K562 (cell line): ENCODE results near the gene DNAH9. TPM values are rescaled to one million over a fixed set of nuclear protein-coding genes. Genes with fewer than 3 reads are reported as not detected.

Source experiments
- ATAC-seq: fragments of 200-7000 bp; cut with Tn5 transposase; 3 replicates; pipeline ENCODE4 v1.9.1; 2020; ENCODE audit warnings: moderate library complexity
- BruUV-seq: library from RNA; stranded (reverse); fragments of 400-500 nt; replicated peaks from 2 replicates; lab custom pipeline; 2021; lab: Mats Ljungman, UMichigan
- CTCF ChIA-PET: fragments of 300-600 bp; formaldehyde crosslinking; extraction: SDS; loops from one replicate; lab custom pipeline; 2021; ENCODE audit warnings: low intra/inter-chr PET ratio; lab: Yijun Ruan, JAX
- POLR2A ChIA-PET: fragments of 300-600, 350-650 bp; sonication (Branson Sonifier 250); formaldehyde crosslinking; extraction: SDS; loops from one replicate; lab custom pipeline; 2021; ENCODE audit warnings: antibody characterized with exemption, inconsistent platforms; lab: Yijun Ruan, JAX
- DNase-seq, 4 experiments: peaks; one replicate each; pipeline versions ENCODE4 v3.0.0 to v3.0.0-alpha.2; 2011 to 2018; ENCODE audit warnings: low spot score in 3 of 4, mixed read lengths in 3 of 4; ENCODE audit errors: extremely low read depth in 1 of 4
- FAIRE-seq: peaks from 2 replicates; lab custom pipeline; 2011; peaks lifted over from hg19 to GRCh38; lab: Jason Lieb, UNC
- H2AFZ ChIP-seq: 2 replicates; pipeline ENCODE4 v1.6.0; 2011; ENCODE audit warnings: low read depth, low read length, control low read depth, inconsistent platforms
- H3K27ac ChIP-seq: fragments of 200-600 bp; 3 replicates; pipeline ENCODE4 v1.8.0; 2011; ENCODE audit warnings: low read depth, mild to moderate bottlenecking, control low read depth, inconsistent platforms, low read length, moderate library complexity, mixed read lengths; ENCODE audit errors: extremely low read depth
- H3K27me3 ChIP-seq, 2 experiments: fragments of 300-600 bp in 1 of 2; 2 replicates in 1 of 2; 3 replicates in 1 of 2; pipeline versions ENCODE4 v1.6.0 to v1.8.0; 2011; ENCODE audit warnings: inconsistent platforms in 2 of 2, low read length in 2 of 2, mild to moderate bottlenecking in 1 of 2, mixed read lengths in 1 of 2, moderate library complexity in 1 of 2; ENCODE audit not compliant: control insufficient read depth in 2 of 2, insufficient read depth in 2 of 2
- H3K36me3 ChIP-seq: fragments of 300-600 bp; 3 replicates; pipeline ENCODE4 v1.8.0; 2011; ENCODE audit warnings: mild to moderate bottlenecking, low read length, inconsistent platforms; ENCODE audit not compliant: control insufficient read depth, insufficient read depth
- H3K4me1 ChIP-seq, 2 experiments: fragments of 200-600 bp in 1 of 2; replicated peaks in 1 of 2; 2 replicates in 1 of 2; 3 replicates in 1 of 2; pipeline versions ENCODE4 v1.5.1 to v1.8.0; 2011; ENCODE audit warnings: inconsistent platforms in 2 of 2, low read length in 2 of 2, mild to moderate bottlenecking in 1 of 2, mixed read lengths in 1 of 2, moderate library complexity in 1 of 2; ENCODE audit not compliant: control insufficient read depth in 2 of 2, insufficient read depth in 2 of 2
- H3K4me2 ChIP-seq: 2 replicates; pipeline ENCODE4 v1.6.1; 2011; ENCODE audit warnings: low read length, control low read depth, inconsistent platforms, mixed read lengths; ENCODE audit not compliant: insufficient read depth
- H3K4me3 ChIP-seq: fragments of 200-600 bp; sonication (generic), shearing (Covaris generic); 2 replicates; pipeline ENCODE4 v1.5.1; 2016; ENCODE audit warnings: control low read depth, inconsistent platforms
- H3K79me2 ChIP-seq: fragments of 200-600 bp; 3 replicates; pipeline ENCODE4 v1.8.0; 2011; ENCODE audit warnings: low read length, inconsistent platforms; ENCODE audit not compliant: control insufficient read depth, insufficient read depth
- H3K9ac ChIP-seq, 2 experiments: 2 replicates each; pipeline versions ENCODE4 v1.6.0 to v1.6.1; 2011; ENCODE audit warnings: low read depth in 2 of 2, low read length in 2 of 2, control low read depth in 1 of 2, inconsistent platforms in 1 of 2, mild to moderate bottlenecking in 1 of 2, mixed read lengths in 1 of 2; ENCODE audit not compliant: insufficient read depth in 1 of 2
- H3K9me1 ChIP-seq: one replicate; pipeline ENCODE4 v1.6.0; 2011; ENCODE audit warnings: inconsistent platforms, mild to moderate bottlenecking, low read length, moderate library complexity; ENCODE audit not compliant: control insufficient read depth, insufficient read depth
- H3K9me3 ChIP-seq: replicated peaks from 2 replicates; pipeline ENCODE4 v1.5.1; 2011; ENCODE audit warnings: low read depth, low read length, inconsistent platforms; ENCODE audit not compliant: control insufficient read depth, insufficient read depth
- H4K20me1 ChIP-seq: replicated peaks from 2 replicates; pipeline ENCODE4 v1.6.1; 2011; ENCODE audit warnings: low read length, inconsistent platforms, mixed read lengths; ENCODE audit not compliant: control insufficient read depth, insufficient read depth
- BHLHE40 ChIP-seq: IDR thresholded peaks from 2 replicates; pipeline ENCODE4 v1.6.1; 2011; ENCODE audit warnings: low read length, improper control_type of control experiment
- CREB1 ChIP-seq, 2 experiments: sonication (generic) in 1 of 2; formaldehyde crosslinking in 1 of 2; IDR thresholded peaks; 2 replicates each; pipeline versions ENCODE4 v1.6.1 to v1.8.0; 2012 to 2022; ENCODE audit warnings: inconsistent platforms in 1 of 2, mild to moderate bottlenecking in 1 of 2, missing genetic modification reagents in 1 of 2, moderate library complexity in 1 of 2
- FUS ChIP-seq: fragments of 200-400 bp; formaldehyde crosslinking; optimal IDR thresholded peaks from 2 replicates; pipeline ENCODE3; 2017; ENCODE audit warnings: low read depth, low read length
- HDAC8 ChIP-seq: fragments of 450-650 bp; IDR thresholded peaks from 2 replicates; pipeline ENCODE4 v1.6.1; 2016; ENCODE audit warnings: mild to moderate bottlenecking, missing genetic modification characterization, moderate library complexity, missing compliant biosample characterization
- MXD1 ChIP-seq: fragments of 250-450 bp; sonication (Bioruptor Pico); IDR thresholded peaks from 2 replicates; pipeline ENCODE4 v1.8.0; 2021; ENCODE audit warnings: borderline replicate concordance, mild to moderate bottlenecking, moderate library complexity; ENCODE audit not compliant: poor library complexity, severe bottlenecking
- NR2F6 ChIP-seq: fragments of 450-650 bp; formaldehyde crosslinking; IDR thresholded peaks from 2 replicates; pipeline ENCODE4 v1.4.0; 2020; ENCODE audit warnings: mild to moderate bottlenecking
- NRF1 ChIP-seq, 2 experiments: fragments of 450-650 bp; IDR thresholded peaks in 1 of 2; conservative IDR thresholded peaks in 1 of 2; 2 replicates each; pipeline ENCODE4 v1.6.1; 2014; ENCODE audit warnings: mild to moderate bottlenecking in 2 of 2
- RFX7 ChIP-seq: fragments of 250-450 bp; sonication (Bioruptor Pico); IDR thresholded peaks from 2 replicates; pipeline ENCODE4 v1.5.1; 2021; ENCODE audit warnings: mild to moderate bottlenecking
- SIRT6 ChIP-seq: IDR thresholded peaks from one replicate; pipeline ENCODE4 v1.6.1; 2012; ENCODE audit warnings: low read depth, mild to moderate bottlenecking, control low read depth, inconsistent platforms, low read length, moderate library complexity
- SRF ChIP-seq, 2 experiments: fragments of 250-450, 450-650 bp in 1 of 2; sonication (Bioruptor Pico) in 1 of 2; sonication (generic) in 1 of 2; formaldehyde crosslinking; IDR thresholded peaks; 2 replicates each; pipeline versions ENCODE4 v1.5.0 to v1.5.1; 2020 to 2022; ENCODE audit warnings: mild to moderate bottlenecking in 1 of 2, missing genetic modification reagents in 1 of 2
- STAT5B ChIP-seq: fragments of 250-450 bp; sonication (Bioruptor Pico); IDR thresholded peaks from 2 replicates; pipeline ENCODE4 v1.8.0; 2021; ENCODE audit warnings: mild to moderate bottlenecking, inconsistent platforms
- TCF7 ChIP-seq: sonication (generic); IDR thresholded peaks from 2 replicates; pipeline ENCODE4 v1.6.1; 2016; ENCODE audit warnings: antibody characterized with exemption, borderline replicate concordance
- ZBED1 ChIP-seq: IDR thresholded peaks from 2 replicates; pipeline ENCODE4 v1.6.1; 2014
- ZNF354B ChIP-seq: fragments of 250-450 bp; sonication (Bioruptor Pico); IDR thresholded peaks from 2 replicates; pipeline ENCODE4 v1.4.0; 2020
- ZNF696 ChIP-seq: fragments of 250-450 bp; sonication (Bioruptor Pico); conservative IDR thresholded peaks from 2 replicates; pipeline ENCODE4 v1.4.0; 2020; ENCODE audit warnings: mild to moderate bottlenecking, moderate library complexity
- WGBS: fragments of 100-300 bp; shearing (Covaris generic); methylation state at CpG from one replicate; pipeline ENCODE4 v1.1.6; 2016; ENCODE audit warnings: low coverage, mixed read lengths; ENCODE audit not compliant: insufficient coverage; ENCODE audit errors: missing lambda C conversion rate; 5-methylcytosine and 5-hydroxymethylcytosine counted together
- in situ Hi-C: fragments of 300-500 bp; cut with MboI; formaldehyde crosslinking; loops from 4 replicates; pipeline ENCODE4 v1.15.0; 2018; ENCODE audit warnings: inconsistent platforms, mixed read lengths
- intact Hi-C: fragments of 100-400 bp; cut with micrococcal nuclease; formaldehyde crosslinking; loops from 2 replicates; pipeline ENCODE4 v1.14.2; 2022
- polyA plus RNA-seq, 8 experiments: library from polyadenylated mRNA; depleted of rRNA in 4 of 8; stranded (reverse) in 5 of 8; unstranded in 3 of 8; fragments of >200 nt; fragmentation: Nextera tagmentation in 2 of 8; fragmentation: Illumina TruSeq in 1 of 8; extraction: Ambion mirVana in 2 of 8; extraction: Trizol in 1 of 8; gene quantifications; 2 replicates each; pipeline versions ENCODE4 v1.2.1 to v1.2.3, GENCODE V29; 2011 to 2014; ENCODE audit warnings: inconsistent platforms in 1 of 8, missing spikeins in 1 of 8
- total RNA-seq, 7 experiments: library from RNA; depleted of rRNA in 6 of 7; stranded (reverse); fragments of >200 nt in 6 of 7; fragmentation: Illumina TruSeq in 2 of 7; extraction: Trizol in 2 of 7; gene quantifications; 2 replicates each; pipeline versions ENCODE4 v1.2.1 to v1.2.3, GENCODE V29; 2011 to 2021; ENCODE audit warnings: low replicate concordance in 1 of 7
- TF ChIP-seq, protein P1 (sequence below): fragments of 200-800 bp; sonication (Bioruptor generic); IDR thresholded peaks from 2 replicates; pipeline ENCODE4 v1.6.1; 2016; ENCODE audit warnings: missing genetic modification characterization, missing compliant biosample characterization
- TF ChIP-seq, protein P2 (sequence below): fragments of 250-450 bp; sonication (Bioruptor Pico); IDR thresholded peaks from 2 replicates; pipeline ENCODE4 v1.5.0; 2020; ENCODE audit warnings: mild to moderate bottlenecking

DNAH9 gene
- total and polyA plus RNA-seq, 9 of the 15 experiments (the other 6 are each of a cell fraction or from before 2014, with no cell fraction given), result not detected

DNA sequence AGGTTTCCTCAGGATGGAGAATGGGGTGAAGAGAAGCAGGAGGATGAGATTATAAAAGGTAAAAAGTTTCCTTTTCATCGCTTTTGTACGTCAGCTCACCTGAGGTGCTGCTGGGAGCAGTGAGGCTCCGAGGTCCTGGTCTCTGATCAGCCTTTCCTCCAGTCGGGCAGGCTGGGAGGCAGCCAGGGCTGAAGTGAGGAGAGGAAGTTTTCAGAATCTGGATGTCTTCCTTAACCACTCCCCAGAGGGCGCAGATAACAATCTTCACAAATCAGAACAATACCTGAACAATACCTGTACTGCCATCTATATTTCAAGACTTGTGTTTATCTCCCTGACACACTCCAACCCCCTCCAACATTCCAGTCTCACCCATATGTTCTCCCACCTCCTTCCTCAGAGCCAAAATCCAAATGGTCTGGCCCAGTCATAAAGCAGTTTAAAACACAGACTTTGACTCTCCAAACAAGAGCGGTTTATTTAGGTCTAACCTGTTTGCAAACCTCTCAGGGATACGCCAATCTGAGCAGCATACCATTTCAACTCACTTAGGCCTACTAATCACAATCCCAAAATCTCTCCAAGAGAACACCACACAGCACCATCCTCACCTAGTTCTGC lies 392.2 kb downstream of the DNAH9 start:
- intact Hi-C loops, result no loop called here
- FAIRE-seq (no peak), ATAC-seq (no peak), DNase-seq (no peak)
- in situ Hi-C loops, result loop anchor here (25.0 kb wide), 1 partner anchor 1103 kb away; no protein-coding TSS in a partner anchor
- Histone ChIP-seq H3K27me3 (no peaks in the 10 kb centered on the region), H3K4me2 (no peak overlapping the region), H3K9me3 (no peaks in the 10 kb centered on the region), H3K36me3 (no peaks in the 10 kb centered on the region; the same call in 2 of the 3 replicates), H3K27ac (no peak overlapping the region), H3K4me1 (no peaks in the 10 kb centered on the region), H3K79me2 (no peaks in the 10 kb centered on the region), H4K20me1 (no peaks in the 10 kb centered on the region), H3K4me3 (no peak overlapping the region), H2AFZ (no peak overlapping the region), H3K9me1 (no peaks in the 10 kb centered on the region), H3K9ac (no peak overlapping the region)
- WGBS, result 64% methylated on average over 5 of the region's 7 CpGs
- BruUV-seq, result no TSS peak
- CTCF ChIA-PET, result no interaction called here
- POLR2A ChIA-PET, result interaction anchor here (0.6 kb wide), 1 partner anchor 13 kb away, joined by 3 read pairs; no protein-coding TSS in a partner anchor
- no peak for TF ChIP-seq STAT5B (CRISPR knock-in tag)
- TF ChIP-seq MXD1 (CRISPR knock-in tag), result no peak
- TF ChIP-seq TCF7, result no peak
- TF ChIP-seq, protein P1, sequence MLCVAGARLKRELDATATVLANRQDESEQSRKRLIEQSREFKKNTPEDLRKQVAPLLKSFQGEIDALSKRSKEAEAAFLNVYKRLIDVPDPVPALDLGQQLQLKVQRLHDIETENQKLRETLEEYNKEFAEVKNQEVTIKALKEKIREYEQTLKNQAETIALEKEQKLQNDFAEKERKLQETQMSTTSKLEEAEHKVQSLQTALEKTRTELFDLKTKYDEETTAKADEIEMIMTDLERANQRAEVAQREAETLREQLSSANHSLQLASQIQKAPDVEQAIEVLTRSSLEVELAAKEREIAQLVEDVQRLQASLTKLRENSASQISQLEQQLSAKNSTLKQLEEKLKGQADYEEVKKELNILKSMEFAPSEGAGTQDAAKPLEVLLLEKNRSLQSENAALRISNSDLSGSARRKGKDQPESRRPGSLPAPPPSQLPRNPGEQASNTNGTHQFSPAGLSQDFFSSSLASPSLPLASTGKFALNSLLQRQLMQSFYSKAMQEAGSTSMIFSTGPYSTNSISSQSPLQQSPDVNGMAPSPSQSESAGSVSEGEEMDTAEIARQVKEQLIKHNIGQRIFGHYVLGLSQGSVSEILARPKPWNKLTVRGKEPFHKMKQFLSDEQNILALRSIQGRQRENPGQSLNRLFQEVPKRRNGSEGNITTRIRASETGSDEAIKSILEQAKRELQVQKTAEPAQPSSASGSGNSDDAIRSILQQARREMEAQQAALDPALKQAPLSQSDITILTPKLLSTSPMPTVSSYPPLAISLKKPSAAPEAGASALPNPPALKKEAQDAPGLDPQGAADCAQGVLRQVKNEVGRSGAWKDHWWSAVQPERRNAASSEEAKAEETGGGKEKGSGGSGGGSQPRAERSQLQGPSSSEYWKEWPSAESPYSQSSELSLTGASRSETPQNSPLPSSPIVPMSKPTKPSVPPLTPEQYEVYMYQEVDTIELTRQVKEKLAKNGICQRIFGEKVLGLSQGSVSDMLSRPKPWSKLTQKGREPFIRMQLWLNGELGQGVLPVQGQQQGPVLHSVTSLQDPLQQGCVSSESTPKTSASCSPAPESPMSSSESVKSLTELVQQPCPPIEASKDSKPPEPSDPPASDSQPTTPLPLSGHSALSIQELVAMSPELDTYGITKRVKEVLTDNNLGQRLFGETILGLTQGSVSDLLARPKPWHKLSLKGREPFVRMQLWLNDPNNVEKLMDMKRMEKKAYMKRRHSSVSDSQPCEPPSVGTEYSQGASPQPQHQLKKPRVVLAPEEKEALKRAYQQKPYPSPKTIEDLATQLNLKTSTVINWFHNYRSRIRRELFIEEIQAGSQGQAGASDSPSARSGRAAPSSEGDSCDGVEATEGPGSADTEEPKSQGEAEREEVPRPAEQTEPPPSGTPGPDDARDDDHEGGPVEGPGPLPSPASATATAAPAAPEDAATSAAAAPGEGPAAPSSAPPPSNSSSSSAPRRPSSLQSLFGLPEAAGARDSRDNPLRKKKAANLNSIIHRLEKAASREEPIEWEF (CRISPR knock-in tag), result no peak
- TF ChIP-seq, protein P2, sequence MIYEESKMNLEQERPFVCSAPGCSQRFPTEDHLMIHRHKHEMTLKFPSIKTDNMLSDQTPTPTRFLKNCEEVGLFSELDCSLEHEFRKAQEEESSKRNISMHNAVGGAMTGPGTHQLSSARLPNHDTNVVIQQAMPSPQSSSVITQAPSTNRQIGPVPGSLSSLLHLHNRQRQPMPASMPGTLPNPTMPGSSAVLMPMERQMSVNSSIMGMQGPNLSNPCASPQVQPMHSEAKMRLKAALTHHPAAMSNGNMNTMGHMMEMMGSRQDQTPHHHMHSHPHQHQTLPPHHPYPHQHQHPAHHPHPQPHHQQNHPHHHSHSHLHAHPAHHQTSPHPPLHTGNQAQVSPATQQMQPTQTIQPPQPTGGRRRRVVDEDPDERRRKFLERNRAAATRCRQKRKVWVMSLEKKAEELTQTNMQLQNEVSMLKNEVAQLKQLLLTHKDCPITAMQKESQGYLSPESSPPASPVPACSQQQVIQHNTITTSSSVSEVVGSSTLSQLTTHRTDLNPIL (CRISPR knock-in tag), result no peak
- no peak for TF ChIP-seq RFX7 (CRISPR knock-in tag)
- TF ChIP-seq HDAC8, result no peak
- TF ChIP-seq ZNF354B (CRISPR knock-in tag), result no peak
- no peak for TF ChIP-seq CREB1 (IDR thresholded peaks at IDR 0.05)
- TF ChIP-seq CREB1 (CRISPR knock-in tag; IDR thresholded peaks at IDR 0.05), result no peak
- no peak for TF ChIP-seq BHLHE40
- no peak for TF ChIP-seq ZNF696 (CRISPR knock-in tag)
- TF ChIP-seq SIRT6, result no peak
- TF ChIP-seq SRF (CRISPR knock-in tag; IDR thresholded peaks at IDR 0.05), result no peak
- TF ChIP-seq NRF1 (conservative IDR thresholded peaks at IDR 0.05 in 1 of 2, IDR thresholded peaks at IDR 0.05 in 1 of 2), result no peak
- no peak for TF ChIP-seq ZBED1
- no peak for TF ChIP-seq FUS
- TF ChIP-seq NR2F6, result no peak
